MCF 10A (cell line): ENCODE results near the gene CSTPP1. TPM values are rescaled to one million over a fixed set of nuclear protein-coding genes. Genes with fewer than 3 reads are reported as not detected.

Experiments used
- BruUV-seq: library from RNA; stranded (reverse); fragments of 400-500 nt; replicated peaks from 2 replicates; lab custom pipeline; 2021; lab: Mats Ljungman, UMichigan
- CTCF ChIA-PET: fragments of 300-600 bp; sonication (Branson Sonifier 250); formaldehyde crosslinking; extraction: SDS; loops from one replicate; lab custom pipeline; 2021; ENCODE audit warnings: antibody characterized with exemption, inconsistent platforms; lab: Yijun Ruan, JAX
- POLR2A ChIA-PET: fragments of 300-600, 350-650 bp; sonication (Branson Sonifier 250); formaldehyde crosslinking; extraction: SDS; loops from one replicate; lab custom pipeline; 2020; ENCODE audit warnings: antibody characterized with exemption, inconsistent platforms; lab: Yijun Ruan, JAX
- DNase-seq: peaks from one replicate; pipeline ENCODE4 v3.0.0-alpha.2; 2018; ENCODE audit not compliant: unreplicated experiment
- H3K27ac Mint-ChIP-seq: one replicate; pipeline ENCODE4 v1.8.0; 2022; ENCODE audit warnings: mild to moderate bottlenecking, low read depth, mixed read lengths; ENCODE audit not compliant: unreplicated experiment
- H3K27me3 Mint-ChIP-seq: one replicate; pipeline ENCODE4 v1.8.0; 2022; ENCODE audit warnings: mixed read lengths; ENCODE audit not compliant: insufficient read depth, unreplicated experiment
- H3K36me3 Mint-ChIP-seq: one replicate; pipeline ENCODE4 v1.8.0; 2022; ENCODE audit warnings: mild to moderate bottlenecking, moderate library complexity, mixed read lengths; ENCODE audit not compliant: insufficient read depth, unreplicated experiment
- H3K4me1 Mint-ChIP-seq: one replicate; pipeline ENCODE4 v1.8.0; 2022; ENCODE audit warnings: mixed read lengths; ENCODE audit not compliant: insufficient read depth, unreplicated experiment
- H3K4me3 Mint-ChIP-seq: one replicate; pipeline ENCODE4 v1.8.0; 2022; ENCODE audit warnings: mild to moderate bottlenecking, moderate library complexity, mixed read lengths; ENCODE audit not compliant: unreplicated experiment
- H3K9me3 Mint-ChIP-seq: one replicate; pipeline ENCODE4 v1.8.0; 2022; ENCODE audit warnings: mixed read lengths; ENCODE audit not compliant: unreplicated experiment
- intact Hi-C: fragments of 100-400 bp; cut with micrococcal nuclease; formaldehyde crosslinking; loops from 2 replicates; pipeline ENCODE4 v1.14.1; 2022
- total RNA-seq: library from RNA; stranded (reverse); gene quantifications from 2 replicates; pipeline ENCODE4 v1.2.3, GENCODE V29; 2022
- TF ChIP-seq, protein P1 (sequence below): fragments of 200-600 bp; IDR thresholded peaks from one replicate; pipeline ENCODE4 v1.8.0; 2022; ENCODE audit warnings: antibody characterized with exemption, mild to moderate bottlenecking; ENCODE audit not compliant: unreplicated experiment

Gene CSTPP1
- total RNA-seq, 1 experiment from 2014 or later = 19.2 TPM

GRCh38 chr11:47028195-47029093 is 91.9 kb downstream of the CSTPP1 start:
- Mint-ChIP-seq H3K27ac (no peak overlapping the region), H3K36me3 (no peaks in the 10 kb centered on the region), H3K4me3 (no peak overlapping the region), H3K9me3 (no peaks in the 10 kb centered on the region), H3K27me3 (no peaks in the 10 kb centered on the region), H3K4me1 (no peaks in the 10 kb centered on the region)
- ChIA-PET POLR2A (interaction anchor here (0.6 kb wide), 1 partner anchor 106 kb away, joined by 3 read pairs; no protein-coding TSS in a partner anchor), CTCF (interaction anchor here (0.7 kb wide), 1 partner anchor 215 kb away, joined by 3 read pairs; no protein-coding TSS in a partner anchor)
- no peak for DNase-seq
- BruUV-seq = no TSS peak
- TF ChIP-seq, protein P1, sequence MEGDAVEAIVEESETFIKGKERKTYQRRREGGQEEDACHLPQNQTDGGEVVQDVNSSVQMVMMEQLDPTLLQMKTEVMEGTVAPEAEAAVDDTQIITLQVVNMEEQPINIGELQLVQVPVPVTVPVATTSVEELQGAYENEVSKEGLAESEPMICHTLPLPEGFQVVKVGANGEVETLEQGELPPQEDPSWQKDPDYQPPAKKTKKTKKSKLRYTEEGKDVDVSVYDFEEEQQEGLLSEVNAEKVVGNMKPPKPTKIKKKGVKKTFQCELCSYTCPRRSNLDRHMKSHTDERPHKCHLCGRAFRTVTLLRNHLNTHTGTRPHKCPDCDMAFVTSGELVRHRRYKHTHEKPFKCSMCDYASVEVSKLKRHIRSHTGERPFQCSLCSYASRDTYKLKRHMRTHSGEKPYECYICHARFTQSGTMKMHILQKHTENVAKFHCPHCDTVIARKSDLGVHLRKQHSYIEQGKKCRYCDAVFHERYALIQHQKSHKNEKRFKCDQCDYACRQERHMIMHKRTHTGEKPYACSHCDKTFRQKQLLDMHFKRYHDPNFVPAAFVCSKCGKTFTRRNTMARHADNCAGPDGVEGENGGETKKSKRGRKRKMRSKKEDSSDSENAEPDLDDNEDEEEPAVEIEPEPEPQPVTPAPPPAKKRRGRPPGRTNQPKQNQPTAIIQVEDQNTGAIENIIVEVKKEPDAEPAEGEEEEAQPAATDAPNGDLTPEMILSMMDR = no peak
- intact Hi-C loops = no loop called here

- DNase-seq = no peak
- intact Hi-C loops = no loop called here
- Mint-ChIP-seq H3K27ac (no peak overlapping the region), H3K4me1 (no peaks in the 10 kb centered on the region), H3K27me3 (no peaks in the 10 kb centered on the region), H3K9me3 (no peaks in the 10 kb centered on the region), H3K4me3 (no peak overlapping the region), H3K36me3 (no peaks in the 10 kb centered on the region)
- ChIA-PET POLR2A (no interaction called here), CTCF (interaction anchor here (0.6 to 0.8 kb wide), 2 partner anchors 29 to 154 kb away, joined by 3 read pairs; no protein-coding TSS in a partner anchor)
- BruUV-seq = no TSS peak
- TF ChIP-seq, protein P1 = no peak
Measured at GRCh38 chr11:47033439-47033838, 96.9 kb downstream of the CSTPP1 start.

DNA sequence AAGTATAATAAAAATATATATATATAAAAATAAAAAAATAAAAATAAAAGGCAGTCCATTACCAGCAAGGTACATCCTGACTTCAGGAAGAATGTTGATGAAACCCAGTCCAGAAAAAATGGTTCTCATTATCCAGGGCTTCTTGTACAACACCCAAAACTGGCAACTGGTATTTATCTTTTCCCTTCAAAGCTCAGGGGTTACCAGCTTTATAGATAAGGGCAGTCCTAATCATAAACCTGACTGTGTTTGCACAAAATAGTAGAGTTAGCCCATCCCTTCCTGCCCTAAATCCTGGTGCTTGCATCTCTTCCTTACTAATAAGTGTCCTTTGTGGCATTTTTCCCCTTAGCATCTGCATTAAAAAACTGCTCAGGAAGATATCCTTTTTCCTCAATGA is 97.5 kb downstream of the CSTPP1 start:
- TF ChIP-seq, protein P1 = no peak
- intact Hi-C loops = no loop called here
- no peaks in the 10 kb centered on the region for H3K27me3 Mint-ChIP-seq
- H3K4me1 Mint-ChIP-seq = no peaks in the 10 kb centered on the region
- BruUV-seq = no TSS peak
- no peaks in the 10 kb centered on the region for H3K36me3 Mint-ChIP-seq
- H3K9me3 Mint-ChIP-seq = no peaks in the 10 kb centered on the region
- no peak for DNase-seq
- ChIA-PET CTCF (interaction anchor here (0.6 kb wide), 1 partner anchor 774 kb away, joined by 5 read pairs; no protein-coding TSS in a partner anchor), POLR2A (interaction anchor here (0.8 kb wide), 1 partner anchor 9 kb away, joined by 4 read pairs; no protein-coding TSS in a partner anchor)
- no peak overlapping the region for H3K27ac Mint-ChIP-seq
- no peak overlapping the region for H3K4me3 Mint-ChIP-seq

DNA sequence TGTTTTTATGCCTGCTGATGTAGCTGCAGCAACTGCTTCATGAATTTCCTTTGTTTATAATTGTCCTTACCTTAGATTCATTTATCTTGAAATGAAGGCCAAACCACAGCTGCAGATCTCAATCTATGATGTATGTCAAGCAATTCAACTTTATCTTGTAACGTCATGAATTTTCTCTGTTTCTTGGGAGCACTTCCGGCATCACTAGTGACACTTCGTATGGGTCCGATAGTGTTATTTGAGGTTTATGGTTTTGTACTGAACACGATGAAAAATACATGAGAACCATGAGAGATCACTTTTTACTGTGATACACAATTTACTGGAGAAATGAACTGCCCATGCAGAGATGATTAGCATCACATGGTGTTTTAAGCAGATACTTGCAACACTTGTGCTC is 98.5 kb downstream of the CSTPP1 start:
- intact Hi-C loops = no loop called here
- no peak overlapping the region for H3K27ac Mint-ChIP-seq

More for the DNA sequence above, 98.5 kb downstream of the CSTPP1 start:
- Mint-ChIP-seq H3K4me3 (no peak overlapping the region), H3K27me3 (no peaks in the 10 kb centered on the region), H3K9me3 (no peaks in the 10 kb centered on the region), H3K36me3 (no peaks in the 10 kb centered on the region), H3K4me1 (no peaks in the 10 kb centered on the region)
- TF ChIP-seq, protein P1 = no peak
- DNase-seq = no peak
- BruUV-seq = no TSS peak
- CTCF ChIA-PET = no interaction called here
- POLR2A ChIA-PET = interaction anchor here (0.8 kb wide), 1 partner anchor 8 kb away, joined by 4 read pairs; no protein-coding TSS in a partner anchor
